PC-3 (cell line): ENCODE data around the gene UMPS. TPM values are rescaled to one million over a fixed set of nuclear protein-coding genes. Genes with fewer than 3 reads are reported as not detected.
A peak's percentile ranks its signal among the peaks of the same experiment; 100 is the strongest.

Source experiments
- ATAC-seq: fragments of 200-7000 bp; cut with Tn5 transposase; 2 replicates; pipeline ENCODE4 v1.9.1; 2020; ENCODE audit warnings: mild to moderate bottlenecking, moderate library complexity
- BruUV-seq: library from RNA; stranded (reverse); fragments of 400-500 nt; replicated peaks from 2 replicates; lab custom pipeline; 2021; lab: Mats Ljungman, UMichigan
- CTCF ChIA-PET: fragments of 300-600 bp; sonication (Branson Sonifier 250); formaldehyde crosslinking; loops from one replicate; lab custom pipeline; 2022; ENCODE audit warnings: antibody characterized with exemption; lab: Charles Lee
- POLR2A ChIA-PET: fragments of 300-600 bp; sonication (Branson Sonifier 250); formaldehyde crosslinking; loops from one replicate; lab custom pipeline; 2022; ENCODE audit warnings: antibody characterized with exemption; ENCODE audit not compliant: unreplicated experiment; lab: Charles Lee
- DNase-seq: peaks from one replicate; pipeline ENCODE4 v3.0.0-alpha.2; 2015
- H2AFZ ChIP-seq: fragments of 300-600 bp; sonication (generic); 2 replicates; pipeline ENCODE4 v1.6.0; 2016; ENCODE audit warnings: antibody characterized with exemption, low read length
- H3F3A ChIP-seq: fragments of 300-600 bp; sonication (generic); one replicate; pipeline ENCODE4 v1.6.0; 2017; ENCODE audit warnings: antibody characterized with exemption, low read length, control low read depth, mild to moderate bottlenecking; ENCODE audit not compliant: unreplicated experiment
- H3K27ac ChIP-seq: fragments of 300-600 bp; sonication (generic); 2 replicates; pipeline ENCODE4 v1.5.1; 2016; ENCODE audit warnings: mild to moderate bottlenecking, low read length
- H3K27me3 ChIP-seq: fragments of 300-600 bp; sonication (generic); 2 replicates; pipeline ENCODE4 v1.6.1; 2016; ENCODE audit warnings: low read length, mixed read lengths
- H3K36me3 ChIP-seq: fragments of 300-600 bp; sonication (generic); 2 replicates; pipeline ENCODE4 v1.6.1; 2016; ENCODE audit warnings: low read depth, mixed run types, low read length, mixed read lengths
- H3K4me1 ChIP-seq: fragments of 300-600 bp; sonication (generic); 2 replicates; pipeline ENCODE4 v1.5.1; 2016; ENCODE audit warnings: low read length; ENCODE audit not compliant: insufficient read depth
- H3K4me2 ChIP-seq: fragments of 300-600 bp; sonication (generic); 2 replicates; pipeline ENCODE4 v1.6.0; 2016; ENCODE audit warnings: low read length
- H3K4me3 ChIP-seq: fragments of 300-600 bp; sonication (generic); 2 replicates; pipeline ENCODE4 v1.5.1; 2016; ENCODE audit warnings: mild to moderate bottlenecking, low read length, mixed read lengths
- H3K79me2 ChIP-seq: fragments of 300-600 bp; sonication (generic); 2 replicates; pipeline ENCODE4 v1.6.1; 2017; ENCODE audit warnings: low read length, mixed read lengths
- H3K9ac ChIP-seq: fragments of 300-600 bp; sonication (generic); 2 replicates; pipeline ENCODE4 v1.6.0; 2016; ENCODE audit warnings: mild to moderate bottlenecking, low read length
- H3K9me2 ChIP-seq: fragments of 300-600 bp; sonication (generic); replicated peaks from 2 replicates; pipeline ENCODE4 v1.6.1; 2016; ENCODE audit warnings: mixed run types, low read length, mixed read lengths
- H3K9me3 ChIP-seq: fragments of 300-600 bp; sonication (generic); 2 replicates; pipeline ENCODE4 v1.6.1; 2016; ENCODE audit warnings: low read length, mixed read lengths
- H4K20me1 ChIP-seq: fragments of 300-600 bp; sonication (generic); 2 replicates; pipeline ENCODE4 v1.6.1; 2016; ENCODE audit warnings: low read length, mixed read lengths
- CTCF ChIP-seq: fragments of 300-600 bp; sonication (generic); conservative IDR thresholded peaks from 2 replicates; pipeline ENCODE4 v1.5.1; 2017; ENCODE audit warnings: antibody characterized with exemption, low read depth, mild to moderate bottlenecking, low read length
- EZH2 ChIP-seq: fragments of 300-600 bp; sonication (generic); IDR thresholded peaks from one replicate; pipeline ENCODE4 v1.6.1; 2017; ENCODE audit warnings: antibody characterized with exemption, mild to moderate bottlenecking, low read length; ENCODE audit not compliant: unreplicated experiment
- EZH2phosphoT487 ChIP-seq: fragments of 300-600 bp; sonication (generic); IDR thresholded peaks from 2 replicates; pipeline ENCODE4 v1.6.1; 2018; ENCODE audit warnings: mild to moderate bottlenecking, antibody characterized with exemption, low read length, borderline replicate concordance
- intact Hi-C: fragments of 100-400 bp; cut with micrococcal nuclease; formaldehyde crosslinking; loops from 2 replicates; pipeline ENCODE4 v1.9.0; 2023
- total RNA-seq: library from RNA; depleted of rRNA; stranded (reverse); fragments of >200 nt; gene quantifications from 2 replicates; pipeline ENCODE4 v1.2.3, GENCODE V29; 2014

Gene UMPS
- total RNA-seq, 1 experiment from 2014 or later: 38.4 TPM

GRCh38 chr3:124685067-124685466 lies 45.2 kb upstream of the UMPS start:
- BruUV-seq: no TSS peak

DNA sequence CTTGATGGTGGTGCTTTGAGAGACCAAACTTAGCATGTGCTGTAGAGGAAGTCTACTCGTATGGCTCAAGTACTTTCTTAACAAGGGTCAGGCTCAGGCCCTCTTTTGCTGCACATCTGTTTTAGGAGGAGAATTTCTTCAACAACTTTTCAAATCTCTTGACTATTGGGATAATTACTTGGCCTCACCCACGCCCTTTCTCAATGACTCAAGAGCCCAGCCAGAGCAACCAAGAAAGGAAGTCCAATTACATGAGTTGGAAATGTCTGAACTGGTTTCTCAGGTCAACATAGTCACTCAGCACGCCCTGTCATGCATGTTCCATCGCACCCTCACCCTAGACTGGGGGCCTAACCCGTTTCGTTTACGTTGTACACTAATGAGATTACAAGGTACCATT lies 44.8 kb upstream of the UMPS start:
- Histone ChIP-seq H3K79me2 (no peaks in the 10 kb centered on the region), H3K4me3 (no peak overlapping the region), H3K4me1 (peaks cover 14% of the 10 kb centered on the region), H3K27ac (no peak overlapping the region), H3K9me3 (no peaks in the 10 kb centered on the region), H3K27me3 (no peaks in the 10 kb centered on the region), H3F3A (no peaks in the 10 kb centered on the region), H2AFZ (no peak overlapping the region), H3K4me2 (no peak overlapping the region), H3K9ac (no peak overlapping the region), H4K20me1 (no peaks in the 10 kb centered on the region), H3K9me2 (no peaks in the 10 kb centered on the region), H3K36me3 (no peaks in the 10 kb centered on the region)
- no peak for ATAC-seq
- POLR2A ChIA-PET: no interaction called here
- TF ChIP-seq EZH2 (no peak), EZH2phosphoT487 (no peak)
- intact Hi-C loops: no loop called here
- BruUV-seq: no TSS peak
- CTCF ChIA-PET: no interaction called here
- peak; percentile 43 for DNase-seq

More at GRCh38 chr3:124685067-124685466, 45.2 kb upstream of the UMPS start:
- Histone ChIP-seq H3K4me1 (peaks cover 14% of the 10 kb centered on the region), H3K79me2 (no peaks in the 10 kb centered on the region), H3K36me3 (no peaks in the 10 kb centered on the region), H3K4me3 (no peak overlapping the region), H3K9me2 (no peaks in the 10 kb centered on the region), H3K27ac (no peak overlapping the region), H3K4me2 (no peak overlapping the region), H3K9ac (no peak overlapping the region), H2AFZ (no peak overlapping the region), H3K9me3 (no peaks in the 10 kb centered on the region), H3K27me3 (no peaks in the 10 kb centered on the region), H3F3A (no peaks in the 10 kb centered on the region), H4K20me1 (no peaks in the 10 kb centered on the region)
- TF ChIP-seq CTCF (no peak), EZH2phosphoT487 (no peak), EZH2 (no peak)
- ATAC-seq (no peak), DNase-seq (no peak)
- intact Hi-C loops: no loop called here
- POLR2A ChIA-PET: no interaction called here
- CTCF ChIA-PET: no interaction called here

- intact Hi-C loops: no loop called here
- Histone ChIP-seq H3K4me3 (no peak overlapping the region), H3K79me2 (no peaks in the 10 kb centered on the region), H3K9me2 (no peaks in the 10 kb centered on the region), H3K36me3 (no peaks in the 10 kb centered on the region), H3K4me1 (peaks cover 14% of the 10 kb centered on the region), H4K20me1 (no peaks in the 10 kb centered on the region), H3K27ac (no peak overlapping the region), H3K4me2 (no peak overlapping the region), H3K9me3 (no peaks in the 10 kb centered on the region), H2AFZ (no peak overlapping the region), H3K27me3 (no peaks in the 10 kb centered on the region), H3F3A (no peaks in the 10 kb centered on the region), H3K9ac (no peak overlapping the region)
- DNase-seq (peak; percentile 16), ATAC-seq (no peak)
- no TSS peak for BruUV-seq
- POLR2A ChIA-PET: no interaction called here
- CTCF ChIA-PET: interaction anchor here (0.5 kb wide), 1 partner anchor 120 kb away, joined by 3 read pairs; no protein-coding TSS in a partner anchor
- no peak for TF ChIP-seq EZH2phosphoT487
- no peak for TF ChIP-seq EZH2
- TF ChIP-seq CTCF: no peak
Observed at GRCh38 chr3:124686028-124686670, 44.1 kb upstream of the UMPS start.
